Gastrocnemius medialis (tissue), 4 donors: ENCODE measurements around the gene ERCC5. TPM values are rescaled to one million over a fixed set of nuclear protein-coding genes. Genes with fewer than 3 reads are reported as not detected.
A peak's percentile ranks its signal among the peaks of the same experiment; 100 is the strongest.

Source experiments
- ATAC-seq, 2 donors: fragments of 150-250 bp; one replicate each; pipeline ENCODE4 v1.9.1; 2016
- DNase-seq, 2 donors: peaks; one replicate each; pipeline ENCODE4 v3.0.0-alpha.2; 2019
- H3K27ac ChIP-seq, 4 donors: fragments of 200-600 bp; sonication (generic); 1 replicate in 1 of 4; 2 replicates in 3 of 4; pipeline ENCODE4 v1.5.1; 2016 to 2018; ENCODE audit warnings: mild to moderate bottlenecking in 2 of 4, moderate library complexity in 1 of 4
- H3K27me3 ChIP-seq, 3 donors: fragments of 200-600 bp; sonication (generic) in 2 of 3; 1 replicate in 1 of 3; 2 replicates in 2 of 3; pipeline versions ENCODE4 v1.5.1 to v1.6.0; 2016 to 2019; ENCODE audit warnings: mild to moderate bottlenecking in 1 of 3, moderate library complexity in 1 of 3
- H3K36me3 ChIP-seq, 2 donors: fragments of 200-600 bp; sonication (generic) in 1 of 2; one replicate each; pipeline ENCODE4 v1.5.1; 2017 to 2018
- H3K4me1 ChIP-seq, 2 donors: fragments of 200-600 bp; sonication (generic) in 1 of 2; one replicate each; pipeline ENCODE4 v1.5.1; 2016 to 2017; ENCODE audit warnings: mild to moderate bottlenecking in 2 of 2
- H3K4me3 ChIP-seq, 4 donors: fragments of 200-600 bp; sonication (generic) in 3 of 4; 1 replicate in 1 of 4; 2 replicates in 3 of 4; pipeline ENCODE4 v1.5.1; 2016 to 2019; ENCODE audit warnings: mild to moderate bottlenecking in 2 of 4
- H3K9me3 ChIP-seq, 3 donors: fragments of 200-600 bp; sonication (generic) in 2 of 3; 1 replicate in 1 of 3; 2 replicates in 2 of 3; pipeline ENCODE4 v1.5.1; 2016 to 2019
- CTCF ChIP-seq, 5 experiments: fragments of 450-650 bp in 3 of 5; fragments of 200-600 bp in 2 of 5; sonication (generic) in 2 of 5; IDR thresholded peaks in 4 of 5; conservative IDR thresholded peaks in 1 of 5; 1 replicate in 4 of 5; 2 replicates in 1 of 5; pipeline ENCODE4 v1.5.1; 2016 to 2019; ENCODE audit warnings: antibody characterized with exemption in 5 of 5, mild to moderate bottlenecking in 3 of 5, moderate library complexity in 3 of 5
- POLR2A ChIP-seq, 2 donors: fragments of 450-650 bp; IDR thresholded peaks; one replicate each; pipeline ENCODE4 v1.6.1; 2017; ENCODE audit warnings: antibody characterized with exemption in 2 of 2, mild to moderate bottlenecking in 2 of 2, moderate library complexity in 2 of 2
- in situ Hi-C, 4 donors: fragments of 200-750 bp; cut with MboI; loops; one replicate each; pipeline versions ENCODE4 v1.15.0 to v1.8.0; 2017; ENCODE audit warnings: low sequenced_read_pairs in 4 of 4
- intact Hi-C: fragments of 100-400 bp; cut with DNase I; formaldehyde crosslinking; loops from one replicate; pipeline ENCODE4 v1.15.1; 2023; ENCODE audit warnings: low total_unique reads
- total RNA-seq, 4 donors: library from RNA; depleted of rRNA; stranded (reverse); fragments of >200 nt; gene quantifications; one replicate each; pipeline versions ENCODE4 v1.1.0 to v1.2.3, GENCODE V29; 2016

ERCC5 gene
- total RNA-seq, 4 donors from 2014 or later, result 43.5 to 77.7 (median 46.8) TPM

DNA sequence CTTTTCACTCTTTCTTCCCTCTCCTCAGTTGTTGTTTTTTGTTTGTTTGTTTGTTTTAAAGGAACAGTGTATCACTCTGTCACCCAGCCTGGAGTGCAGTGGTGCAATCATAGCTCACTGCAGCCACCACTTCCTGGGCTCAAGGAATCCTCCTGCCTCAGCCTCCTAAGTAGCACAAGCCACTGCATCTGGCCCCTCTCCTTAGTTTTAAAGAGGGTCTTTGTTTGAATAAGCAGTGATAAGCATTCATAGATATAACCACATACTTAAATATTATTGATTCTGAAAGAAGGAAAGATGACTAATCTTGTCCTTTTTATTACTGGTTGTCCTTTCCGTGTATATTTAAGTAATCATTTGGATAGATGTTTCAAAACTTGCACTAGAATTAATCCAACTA, 26.7 kb downstream of the ERCC5 start:
- Histone ChIP-seq H3K27ac (no peak overlapping the region), H3K36me3 (peaks cover 0 to 53% of the 10 kb centered on the region in 2 donors), H3K4me1 (peaks cover 28 to 41% of the 10 kb centered on the region in 2 donors), H3K4me3 (no peak overlapping the region), H3K9me3 (no peaks in the 10 kb centered on the region), H3K27me3 (no peaks in the 10 kb centered on the region)
- intact Hi-C loops (no loop called here), in situ Hi-C loops (no loop called here)
- DNase-seq, result no peak
- no peak for TF ChIP-seq CTCF (IDR thresholded peaks at IDR 0.05 in 4 of 5, conservative IDR thresholded peaks at IDR 0.05 in 1 of 5)
- TF ChIP-seq POLR2A (IDR thresholded peaks at IDR 0.05), result no peak
- ATAC-seq, result no peak

DNA sequence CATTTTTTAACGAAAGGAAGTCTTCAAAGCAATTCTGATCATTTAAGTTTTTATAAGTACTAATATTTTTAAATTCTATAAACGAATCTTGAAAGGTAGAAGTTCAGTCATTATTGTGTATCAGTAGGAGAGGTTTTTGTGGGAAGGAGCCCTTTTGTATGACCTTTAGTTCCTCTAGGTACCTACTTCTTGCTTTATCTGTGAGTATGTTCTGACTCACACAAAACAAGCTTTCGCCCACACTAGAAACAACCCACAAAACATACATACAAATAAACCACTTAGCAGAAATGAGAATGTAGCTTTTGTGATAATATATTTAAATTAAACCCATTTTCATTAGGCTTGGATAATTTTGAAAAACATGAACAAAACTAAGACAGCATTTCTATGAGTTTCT, 27.8 kb downstream of the ERCC5 start:
- ATAC-seq, result no peak
- H3K36me3 ChIP-seq, result peaks cover 0 to 47% of the 10 kb centered on the region in 2 donors

DNA sequence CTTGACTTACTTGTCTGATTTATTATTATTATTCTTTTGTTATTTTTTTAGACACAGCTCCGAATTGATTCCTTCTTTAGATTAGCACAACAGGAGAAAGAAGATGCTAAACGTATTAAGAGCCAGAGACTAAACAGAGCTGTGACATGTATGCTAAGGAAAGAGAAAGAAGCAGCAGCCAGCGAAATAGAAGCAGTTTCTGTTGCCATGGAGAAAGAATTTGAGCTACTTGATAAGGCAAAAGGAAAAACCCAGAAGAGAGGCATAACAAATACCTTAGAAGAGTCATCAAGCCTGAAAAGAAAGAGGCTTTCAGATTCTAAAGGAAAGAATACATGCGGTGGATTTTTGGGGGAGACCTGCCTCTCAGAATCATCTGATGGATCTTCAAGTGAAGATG, 29.4 kb downstream of the ERCC5 start:
- no peak overlapping the region for H3K27ac ChIP-seq
- in situ Hi-C loops, result no loop called here
- H3K36me3 ChIP-seq, result peaks cover 0 to 47% of the 10 kb centered on the region in 2 donors

More for the DNA sequence above, 27.8 kb downstream of the ERCC5 start:
- in situ Hi-C loops, result no loop called here
- H3K9me3 ChIP-seq, result no peaks in the 10 kb centered on the region
- H3K4me1 ChIP-seq, result peaks cover 33 to 38% of the 10 kb centered on the region in 2 donors
- no peaks in the 10 kb centered on the region for H3K27me3 ChIP-seq
- DNase-seq, result no peak
- no peak overlapping the region for H3K27ac ChIP-seq
- no peak for TF ChIP-seq CTCF (IDR thresholded peaks at IDR 0.05 in 4 of 5, conservative IDR thresholded peaks at IDR 0.05 in 1 of 5)
- no peak for TF ChIP-seq POLR2A (IDR thresholded peaks at IDR 0.05)
- no peak overlapping the region for H3K4me3 ChIP-seq
- intact Hi-C loops, result no loop called here

DNA sequence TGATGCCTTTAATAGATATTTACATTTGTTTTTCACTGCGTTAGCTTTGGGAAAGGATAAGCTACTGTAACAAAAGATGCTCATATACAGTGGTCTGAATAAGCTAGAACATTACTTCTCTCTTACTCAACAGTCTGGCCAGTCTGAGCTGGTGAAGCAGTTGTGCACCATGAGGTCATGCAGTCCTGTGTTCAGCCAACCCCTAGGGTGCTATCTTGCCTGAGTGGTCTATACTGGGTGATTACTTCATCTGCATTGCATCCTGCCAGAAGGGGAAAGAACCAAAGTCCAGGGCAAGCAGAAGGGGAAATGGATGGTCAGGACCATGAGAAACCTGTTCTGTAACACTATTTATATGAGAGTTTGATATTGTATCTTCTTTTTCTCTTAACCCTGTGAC, 31.5 kb downstream of the ERCC5 start:
- H3K36me3 ChIP-seq, result peaks cover 0 to 40% of the 10 kb centered on the region in 2 donors
- peak in 1 of 2 donors; percentile 54 for DNase-seq
- peaks cover 42 to 44% of the 10 kb centered on the region in 2 donors for H3K4me1 ChIP-seq
- TF ChIP-seq POLR2A (IDR thresholded peaks at IDR 0.05), result no peak
- TF ChIP-seq CTCF (IDR thresholded peaks at IDR 0.05 in 4 of 5, conservative IDR thresholded peaks at IDR 0.05 in 1 of 5), result no peak
- intact Hi-C loops, result no loop called here
- in situ Hi-C loops, result no loop called here
- no peaks in the 10 kb centered on the region for H3K27me3 ChIP-seq
- H3K4me3 ChIP-seq, result no peak overlapping the region
- ATAC-seq, result peak; percentile 45 to 81
- H3K9me3 ChIP-seq, result no peaks in the 10 kb centered on the region
- no peak overlapping the region for H3K27ac ChIP-seq

More for the DNA sequence above, 29.4 kb downstream of the ERCC5 start:
- H3K9me3 ChIP-seq, result no peaks in the 10 kb centered on the region
- ATAC-seq, result no peak
- TF ChIP-seq CTCF (IDR thresholded peaks at IDR 0.05 in 4 of 5, conservative IDR thresholded peaks at IDR 0.05 in 1 of 5), result no peak
- TF ChIP-seq POLR2A (IDR thresholded peaks at IDR 0.05), result no peak
- H3K4me3 ChIP-seq, result no peak overlapping the region
- peaks cover 30 to 40% of the 10 kb centered on the region in 2 donors for H3K4me1 ChIP-seq
- H3K27me3 ChIP-seq, result no peaks in the 10 kb centered on the region
- no peak for DNase-seq
- intact Hi-C loops, result no loop called here

DNA sequence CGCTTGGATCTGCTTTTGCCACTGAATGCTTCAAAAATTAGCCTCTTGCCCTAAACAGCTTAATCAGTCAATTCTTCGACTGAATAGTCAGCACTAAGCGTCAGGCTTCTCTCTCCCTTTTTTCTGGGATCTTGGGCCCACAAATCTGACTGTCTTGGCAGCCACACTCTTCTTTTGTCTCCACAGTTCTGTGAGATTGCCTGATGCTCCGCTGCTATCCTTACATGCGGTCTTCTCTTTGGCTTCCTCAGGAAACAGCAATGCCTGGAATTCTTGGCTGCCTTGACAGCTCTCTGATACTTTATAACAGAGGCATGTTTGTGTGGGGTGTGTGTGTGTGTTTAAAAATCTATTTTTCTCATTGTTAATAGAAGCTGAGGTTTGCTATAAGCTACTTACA, 32.6 kb downstream of the ERCC5 start:
- no peak for TF ChIP-seq CTCF (IDR thresholded peaks at IDR 0.05 in 4 of 5, conservative IDR thresholded peaks at IDR 0.05 in 1 of 5)
- TF ChIP-seq POLR2A (IDR thresholded peaks at IDR 0.05), result no peak
- no peaks in the 10 kb centered on the region for H3K27me3 ChIP-seq
- ATAC-seq, result no peak
- no peaks in the 10 kb centered on the region for H3K9me3 ChIP-seq
- H3K36me3 ChIP-seq, result peaks cover 0 to 28% of the 10 kb centered on the region in 2 donors
- DNase-seq, result no peak
- intact Hi-C loops, result no loop called here
- no peak overlapping the region for H3K27ac ChIP-seq
- no peak overlapping the region for H3K4me3 ChIP-seq
- peaks cover 50% of the 10 kb centered on the region in 2 donors for H3K4me1 ChIP-seq
- in situ Hi-C loops, result no loop called here
